ENCODE data around the gene WT1. TPM values are rescaled to one million over a fixed set of nuclear protein-coding genes. Genes with fewer than 3 reads are reported as not detected.

Gene WT1
- total and polyA plus RNA-seq, 2 donors (not counting 3 experiments of a cell fraction or from before 2014, with no cell fraction given) = not detected

- POLR2A ChIA-PET = no interaction called here
- DNase-seq (ENCODE audit: low read depth, low spot score) (no peak), FAIRE-seq (no peak)
- H3K79me2 ChIP-seq (ENCODE audit: control insufficient read depth, insufficient read depth, low read length) = no peaks in the 10 kb centered on the region
- H3K9ac ChIP-seq (replicated peaks; ENCODE audit: extremely low read depth, insufficient read depth, low read length) = no peak overlapping the region
- CTCF ChIA-PET = no interaction called here
- no peak overlapping the region for H2AFZ ChIP-seq (ENCODE audit: low read depth, low read length)
- no peak overlapping the region for H3K4me2 ChIP-seq (ENCODE audit: insufficient read depth, low read length)
- H3K4me3 ChIP-seq (replicated peaks in 1 of 3; ENCODE audit: insufficient read depth in 1 of 3, low read depth in 1 of 3, low read length in 3 of 3) = no peak overlapping the region
- H3K27ac ChIP-seq (ENCODE audit: insufficient read depth, low read depth, low read length) = no peak overlapping the region
- H3K9me1 ChIP-seq (replicated peaks; ENCODE audit: control insufficient read depth, extremely low read depth, insufficient read depth, low read length) = no peaks in the 10 kb centered on the region
- dilution Hi-C loops (cut with MboI; ENCODE audit: extremely low pct_ligation_motif_present, low sequenced_read_pairs) (no loop called here), intact Hi-C loops (cut with micrococcal nuclease) (no loop called here)
- TF ChIP-seq POLR2AphosphoS5 (IDR thresholded peaks at IDR 0.05; ENCODE audit: insufficient read depth, low read depth, low read length) (no peak), CTCF (IDR thresholded peaks at IDR 0.05; ENCODE audit: extremely low read depth in 1 of 2, insufficient read depth in 1 of 2, low read depth in 1 of 2, low read length in 2 of 2) (no peak), POLR2A (IDR thresholded peaks at IDR 0.05; ENCODE audit: low read depth, low read length) (no peak), MYC (IDR thresholded peaks at IDR 0.05; ENCODE audit: low read depth, low read length) (no peak), EZH2 (IDR thresholded peaks at IDR 0.05; ENCODE audit: borderline replicate concordance, low read depth, low read length, severe bottlenecking) (no peak), MAX (IDR thresholded peaks at IDR 0.05; ENCODE audit: insufficient read depth, insufficient read length) (no peak), JUN (IDR thresholded peaks at IDR 0.05; ENCODE audit: borderline replicate concordance, insufficient read depth, insufficient read length, low read depth) (no peak), FOS (IDR thresholded peaks at IDR 0.05; ENCODE audit: borderline replicate concordance, insufficient read depth, low read length) (no peak), GATA2 (IDR thresholded peaks at IDR 0.05; ENCODE audit: insufficient read depth, insufficient read length, low read depth, low read length) (no peak)
- no peaks in the 10 kb centered on the region for H3K36me3 ChIP-seq (ENCODE audit: control insufficient read depth in 2 of 2, extremely low read depth in 1 of 2, insufficient read depth in 2 of 2, low read length in 2 of 2)
- H3K9me3 ChIP-seq (replicated peaks; ENCODE audit: control insufficient read depth, insufficient read depth, low read length) = no peaks in the 10 kb centered on the region
- H4K20me1 ChIP-seq (replicated peaks; ENCODE audit: control insufficient read depth, extremely low read depth, insufficient read depth, low read length) = no peaks in the 10 kb centered on the region
- H3K4me1 ChIP-seq (ENCODE audit: control insufficient read depth, extremely low read depth, insufficient read depth, low read length) = no peaks in the 10 kb centered on the region
- no TSS peak for BruUV-seq (replicated peaks)
- no peaks in the 10 kb centered on the region for H3K27me3 ChIP-seq (ENCODE audit: control insufficient read depth in 2 of 2, insufficient read depth in 2 of 2, low read length in 2 of 2)
These were observed 32.5 kb downstream of the WT1 start for GRCh38 chr11:32402836-32403235.

Measured in endothelial cell of umbilical vein (primary cell).